Keratinocyte (primary cell): ENCODE data around the gene PRKAR2B. TPM values are rescaled to one million over a fixed set of nuclear protein-coding genes. Genes with fewer than 3 reads are reported as not detected.

Experiments
- DNase-seq: peaks from one replicate; pipeline ENCODE4 v3.0.0-alpha.2; 2011; ENCODE audit warnings: low read depth, missing footprints, low spot score
- FAIRE-seq: peaks from 2 replicates; lab custom pipeline; 2011; peaks lifted over from hg19 to GRCh38; lab: Jason Lieb, UNC
- H2AFZ ChIP-seq: 2 replicates; pipeline ENCODE4 v1.6.0; 2012; ENCODE audit warnings: low read length, control low read depth, inconsistent platforms; ENCODE audit not compliant: control insufficient read depth
- H3K27ac ChIP-seq: 2 replicates; pipeline ENCODE4 v1.5.1; 2011; ENCODE audit warnings: low read length; ENCODE audit not compliant: control insufficient read depth, insufficient read depth
- H3K27me3 ChIP-seq: 3 replicates; pipeline ENCODE4 v1.6.0; 2011; ENCODE audit warnings: low read length; ENCODE audit not compliant: control insufficient read depth, insufficient read depth; ENCODE audit errors: extremely low read depth
- H3K36me3 ChIP-seq, 2 experiments: 2 replicates in 1 of 2; 3 replicates in 1 of 2; pipeline ENCODE4 v1.5.1; 2011; ENCODE audit warnings: low read length in 2 of 2, mild to moderate bottlenecking in 1 of 2; ENCODE audit not compliant: control insufficient read depth in 2 of 2, insufficient read depth in 2 of 2; ENCODE audit errors: extremely low read depth in 1 of 2
- H3K4me1 ChIP-seq: 3 replicates; pipeline ENCODE4 v1.5.1; 2011; ENCODE audit warnings: low read length; ENCODE audit not compliant: control insufficient read depth, insufficient read depth; ENCODE audit errors: extremely low read depth
- H3K4me2 ChIP-seq: 3 replicates; pipeline ENCODE4 v1.6.0; 2011; ENCODE audit warnings: low read depth, low read length; ENCODE audit not compliant: control insufficient read depth, insufficient read depth; ENCODE audit errors: extremely low read depth
- H3K4me3 ChIP-seq, 3 experiments: fragments of 200-600 bp in 1 of 3; sonication (generic) in 1 of 3; 2 replicates in 2 of 3; 3 replicates in 1 of 3; pipeline ENCODE4 v1.5.1; 2011 to 2016; ENCODE audit warnings: low read length in 3 of 3, mild to moderate bottlenecking in 3 of 3, control low read depth in 2 of 3, inconsistent platforms in 1 of 3, low read depth in 1 of 3, mixed read lengths in 1 of 3, mixed run types in 1 of 3, moderate library complexity in 1 of 3; ENCODE audit not compliant: control insufficient read depth in 2 of 3, insufficient read depth in 2 of 3; ENCODE audit errors: extremely low read depth in 1 of 3
- H3K79me2 ChIP-seq: 2 replicates; pipeline ENCODE4 v1.6.0; 2012; ENCODE audit warnings: low read length; ENCODE audit not compliant: control insufficient read depth, insufficient read depth
- H3K9ac ChIP-seq: 3 replicates; pipeline ENCODE4 v1.6.0; 2011; ENCODE audit warnings: low read length; ENCODE audit not compliant: control insufficient read depth, insufficient read depth; ENCODE audit errors: extremely low read depth
- H3K9me1 ChIP-seq: 3 replicates; pipeline ENCODE4 v1.6.0; 2011; ENCODE audit warnings: low read length; ENCODE audit not compliant: control insufficient read depth, insufficient read depth; ENCODE audit errors: extremely low read depth
- H3K9me3 ChIP-seq: 2 replicates; pipeline ENCODE4 v1.5.1; 2012; ENCODE audit warnings: low read depth, low read length; ENCODE audit not compliant: control insufficient read depth
- H4K20me1 ChIP-seq: 3 replicates; pipeline ENCODE4 v1.6.0; 2011; ENCODE audit warnings: low read length; ENCODE audit not compliant: control insufficient read depth, insufficient read depth; ENCODE audit errors: extremely low read depth
- EZH2 ChIP-seq: IDR thresholded peaks from one replicate; pipeline ENCODE4 v1.6.1; 2012; ENCODE audit warnings: inconsistent platforms, mild to moderate bottlenecking, low read length, moderate library complexity
- dilution Hi-C: fragments of 300-500 bp; cut with MboI; formaldehyde crosslinking; loops from one replicate; pipeline ENCODE4 v1.7.0; 2020; ENCODE audit warnings: low sequenced_read_pairs; ENCODE audit not compliant: extremely low pct_ligation_motif_present
- polyA plus RNA-seq, 5 experiments: library from polyadenylated mRNA; depleted of rRNA in 3 of 5; stranded (reverse) in 3 of 5; stranded (forward) in 1 of 5; unstranded in 1 of 5; fragments of >200 nt; gene quantifications; 1 replicate in 1 of 5; 2 replicates in 3 of 5; 3 replicates in 1 of 5; pipeline versions ENCODE4 v1.2.1 to v1.2.3, GENCODE V29; 2011 to 2012; ENCODE audit warnings: missing spikeins in 2 of 5, low read depth in 1 of 5, low replicate concordance in 1 of 5
- TF ChIP-seq, protein P1 (sequence below), 3 experiments: IDR thresholded peaks in 1 of 3; conservative IDR thresholded peaks in 1 of 3; optimal IDR thresholded peaks in 1 of 3; 2 replicates in 2 of 3; 3 replicates in 1 of 3; pipeline versions ENCODE3 to v1.5.1; 2011; ENCODE audit warnings: low read length in 3 of 3, mild to moderate bottlenecking in 3 of 3, moderate library complexity in 2 of 3, control low read depth in 1 of 3, inconsistent platforms in 1 of 3; ENCODE audit not compliant: insufficient read depth in 2 of 3; ENCODE audit errors: extremely low read depth in 1 of 3

PRKAR2B gene
- polyA plus RNA-seq, 1 donor (not counting 4 experiments of a cell fraction or from before 2014, with no cell fraction given), result 0.01 TPM

DNA sequence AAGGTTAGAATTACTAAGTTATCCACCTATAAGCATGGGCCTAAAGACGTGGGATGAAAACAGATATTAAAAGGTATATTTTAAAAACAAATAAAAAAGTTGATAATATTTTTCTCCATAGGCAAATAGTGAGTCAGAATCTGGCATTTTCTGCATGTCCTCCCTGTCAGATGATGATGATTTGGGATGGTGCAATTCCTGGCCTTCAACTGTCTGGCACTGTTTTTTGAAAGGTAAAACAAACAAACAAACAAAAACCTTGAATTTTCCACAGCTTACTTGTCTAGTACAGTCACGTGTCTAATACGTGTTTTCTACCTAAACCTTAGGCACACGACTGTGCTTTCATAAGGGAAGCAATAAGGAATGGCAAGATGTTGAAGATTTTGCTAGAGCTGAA is 141.7 kb downstream of the PRKAR2B start:
- Histone ChIP-seq H3K9me1 (no peaks in the 10 kb centered on the region), H3K4me1 (no peaks in the 10 kb centered on the region), H3K36me3 (peaks cover 8 to 12% of the 10 kb centered on the region in 2 experiments), H3K4me3 (no peak overlapping the region), H3K27ac (no peak overlapping the region), H3K9me3 (no peaks in the 10 kb centered on the region), H3K27me3 (no peaks in the 10 kb centered on the region), H3K79me2 (no peaks in the 10 kb centered on the region), H3K4me2 (no peak overlapping the region), H4K20me1 (no peaks in the 10 kb centered on the region), H2AFZ (no peak overlapping the region), H3K9ac (no peak overlapping the region)
- TF ChIP-seq EZH2, result no peak
- TF ChIP-seq, protein P1, sequence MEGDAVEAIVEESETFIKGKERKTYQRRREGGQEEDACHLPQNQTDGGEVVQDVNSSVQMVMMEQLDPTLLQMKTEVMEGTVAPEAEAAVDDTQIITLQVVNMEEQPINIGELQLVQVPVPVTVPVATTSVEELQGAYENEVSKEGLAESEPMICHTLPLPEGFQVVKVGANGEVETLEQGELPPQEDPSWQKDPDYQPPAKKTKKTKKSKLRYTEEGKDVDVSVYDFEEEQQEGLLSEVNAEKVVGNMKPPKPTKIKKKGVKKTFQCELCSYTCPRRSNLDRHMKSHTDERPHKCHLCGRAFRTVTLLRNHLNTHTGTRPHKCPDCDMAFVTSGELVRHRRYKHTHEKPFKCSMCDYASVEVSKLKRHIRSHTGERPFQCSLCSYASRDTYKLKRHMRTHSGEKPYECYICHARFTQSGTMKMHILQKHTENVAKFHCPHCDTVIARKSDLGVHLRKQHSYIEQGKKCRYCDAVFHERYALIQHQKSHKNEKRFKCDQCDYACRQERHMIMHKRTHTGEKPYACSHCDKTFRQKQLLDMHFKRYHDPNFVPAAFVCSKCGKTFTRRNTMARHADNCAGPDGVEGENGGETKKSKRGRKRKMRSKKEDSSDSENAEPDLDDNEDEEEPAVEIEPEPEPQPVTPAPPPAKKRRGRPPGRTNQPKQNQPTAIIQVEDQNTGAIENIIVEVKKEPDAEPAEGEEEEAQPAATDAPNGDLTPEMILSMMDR (optimal IDR thresholded peaks at IDR 0.05 in 1 of 3, IDR thresholded peaks at IDR 0.05 in 1 of 3, conservative IDR thresholded peaks at IDR 0.05 in 1 of 3; ENCODE audit: extremely low read depth in 1 of 3, insufficient read depth in 2 of 3, low read length in 3 of 3), result no peak
- no peak for DNase-seq
- dilution Hi-C loops, result no loop called here
- FAIRE-seq, result no peak

DNA sequence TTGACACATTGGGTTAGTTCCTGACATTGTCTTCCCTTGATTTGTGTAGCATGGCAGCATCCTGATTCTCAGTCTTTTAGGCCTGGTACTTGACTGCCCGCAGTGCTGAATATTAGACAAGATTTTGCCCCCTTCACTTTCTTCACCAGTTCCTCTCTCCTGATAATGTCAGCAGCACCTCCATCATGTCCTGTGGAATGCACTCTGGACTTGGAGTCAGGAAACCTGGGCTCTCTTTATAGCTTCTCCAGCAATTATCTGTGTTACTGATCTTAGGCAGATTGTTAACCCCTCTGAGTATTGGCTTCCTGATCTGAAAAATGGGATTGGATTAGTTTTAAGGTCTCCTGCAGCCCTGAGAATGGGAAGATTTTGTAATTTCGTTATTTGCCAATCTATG is 143.3 kb downstream of the PRKAR2B start:
- DNase-seq, result no peak
- Histone ChIP-seq H3K9me3 (no peaks in the 10 kb centered on the region), H3K9ac (no peak overlapping the region), H3K4me2 (no peak overlapping the region), H3K4me1 (no peaks in the 10 kb centered on the region), H3K9me1 (no peaks in the 10 kb centered on the region), H3K36me3 (peaks cover 4 to 12% of the 10 kb centered on the region in 2 experiments), H3K79me2 (no peaks in the 10 kb centered on the region), H3K27ac (no peak overlapping the region), H2AFZ (no peak overlapping the region), H3K27me3 (no peaks in the 10 kb centered on the region), H4K20me1 (no peaks in the 10 kb centered on the region), H3K4me3 (no peak overlapping the region)
- dilution Hi-C loops, result no loop called here
- TF ChIP-seq EZH2, result no peak
- TF ChIP-seq, protein P1 (optimal IDR thresholded peaks at IDR 0.05 in 1 of 3, IDR thresholded peaks at IDR 0.05 in 1 of 3, conservative IDR thresholded peaks at IDR 0.05 in 1 of 3; ENCODE audit: extremely low read depth in 1 of 3, insufficient read depth in 2 of 3, low read length in 3 of 3), result no peak
- no peak for FAIRE-seq
